ENCODE measurements around the gene XPO5. TPM values are rescaled to one million over a fixed set of nuclear protein-coding genes. Genes with fewer than 3 reads are reported as not detected.

The XPO5 gene
- total RNA-seq, 1 experiment from 2014 or later, result 97.8 TPM

GRCh38 chr6:43517505-43518357 is 58.1 kb downstream of the XPO5 start:
- peak; percentile 23; the same call in 1 of the 2 replicates for ATAC-seq
- CTCF ChIA-PET, result interaction anchor here (1.1 to 1.7 kb wide), 2 partner anchors 11 to 21 kb away, joined by 3 to 9 read pairs; no protein-coding TSS in a partner anchor
- Mint-ChIP-seq H3K9me3 (no peaks in the 10 kb centered on the region), H3K4me1 (peaks cover 13% of the 10 kb centered on the region), H3K27me3 (ENCODE audit: low read depth) (no peaks in the 10 kb centered on the region), H3K36me3 (peaks cover 42% of the 10 kb centered on the region), H3K4me3 (no peak overlapping the region), H3K27ac (no peak overlapping the region)
- no peak for TF ChIP-seq TP53 (CRISPR knock-in tag; IDR thresholded peaks at IDR 0.05)
- no peak for TF ChIP-seq ZNF396 (CRISPR knock-in tag; IDR thresholded peaks at IDR 0.05; ENCODE audit: borderline replicate concordance)
- TF ChIP-seq, protein P1, sequence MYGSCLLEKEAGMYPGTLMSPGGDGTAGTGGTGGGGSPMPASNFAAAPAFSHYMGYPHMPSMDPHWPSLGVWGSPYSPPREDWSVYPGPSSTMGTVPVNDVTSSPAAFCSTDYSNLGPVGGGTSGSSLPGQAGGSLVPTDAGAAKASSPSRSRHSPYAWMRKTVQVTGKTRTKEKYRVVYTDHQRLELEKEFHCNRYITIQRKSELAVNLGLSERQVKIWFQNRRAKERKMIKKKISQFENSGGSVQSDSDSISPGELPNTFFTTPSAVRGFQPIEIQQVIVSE (CRISPR knock-in tag; IDR thresholded peaks at IDR 0.05; ENCODE audit: borderline replicate concordance), result no peak
- no peak for TF ChIP-seq NFE2L1 (CRISPR knock-in tag; IDR thresholded peaks at IDR 0.05)
- TF ChIP-seq STAT6 (CRISPR knock-in tag; conservative IDR thresholded peaks at IDR 0.05; ENCODE audit: low read depth), result no peak
- no peak for TF ChIP-seq SP1 (CRISPR knock-in tag; conservative IDR thresholded peaks at IDR 0.05)
- TF ChIP-seq GABPB1 (CRISPR knock-in tag; IDR thresholded peaks at IDR 0.05), result no peak
- no peak for DNase-seq (ENCODE audit: low spot score)
- POLR2A ChIA-PET, result interaction anchor here (0.6 to 1.1 kb wide), 2 partner anchors 14 to 539 kb away, joined by 3 read pairs; partner anchors contain the start of gene PEX6

DNA sequence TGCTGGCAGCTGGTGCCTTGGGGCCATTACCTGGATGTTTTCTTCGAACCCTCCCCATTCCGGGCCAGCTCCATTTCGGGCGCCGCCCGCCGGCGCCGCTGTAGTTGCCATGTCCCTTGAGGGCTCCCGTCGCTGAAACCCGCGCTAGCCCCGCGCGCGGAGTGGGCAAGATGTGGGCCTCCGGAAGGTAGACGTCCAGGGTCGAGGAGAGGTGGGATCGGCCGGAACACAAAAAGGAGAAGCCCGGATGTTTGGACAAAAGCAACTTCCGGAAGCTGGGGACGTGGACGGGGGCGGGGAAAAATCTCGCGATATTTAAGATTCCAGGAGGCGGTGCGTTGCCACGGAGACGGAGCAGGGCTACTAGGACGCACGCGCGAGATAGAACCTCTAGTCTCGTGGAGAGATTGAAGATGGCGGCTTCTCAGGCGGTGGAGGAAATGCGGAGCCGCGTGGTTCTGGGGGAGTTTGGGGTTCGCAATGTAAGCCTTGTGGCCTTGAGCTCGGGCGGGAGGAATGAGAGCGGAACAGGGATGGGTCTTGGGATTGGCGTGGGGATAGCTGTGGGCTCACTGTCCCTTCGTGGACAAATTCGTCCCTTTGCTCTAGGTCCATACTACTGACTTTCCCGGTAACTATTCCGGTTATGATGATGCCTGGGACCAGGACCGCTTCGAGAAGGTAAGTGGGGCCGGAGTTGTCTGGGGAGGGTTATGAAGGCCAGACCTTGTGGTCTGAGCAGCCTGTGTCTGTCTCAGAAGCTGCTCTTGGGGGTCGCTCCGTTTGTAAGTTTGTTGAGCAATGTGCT is 58.9 kb downstream of the XPO5 start, which contains the start of the genes POLR1C and YIPF3:
TSS of gene POLR1C (plus strand) at position 393 of the 808 bp plus-strand sequence. CDS start at position 414, 21 bp downstream.
TSS of gene YIPF3 (minus strand) at position 230 of the 808 bp plus-strand sequence. CDS start at position 111, 119 bp downstream.
- Mint-ChIP-seq H3K4me3 (no peak within 1 kb of the TSS), H3K9me3 (no peaks in the 10 kb centered on the region), H3K27me3 (ENCODE audit: low read depth) (no peaks in the 10 kb centered on the region), H3K27ac (no peak within 1 kb of the TSS; the same call in 1 of the 2 replicates), H3K36me3 (peaks cover 41% of the 10 kb centered on the region), H3K4me1 (peaks cover 21% of the 10 kb centered on the region)
- POLR2A ChIA-PET, result interaction anchor here (0.6 to 1.1 kb wide), 2 partner anchors 15 to 61 kb away, joined by 3 read pairs; no protein-coding TSS in a partner anchor
- CTCF ChIA-PET, result interaction anchor here (0.6 to 1.7 kb wide), 5 partner anchors 9 to 92 kb away, joined by 3 to 9 read pairs (median 3); no protein-coding TSS in a partner anchor
- ATAC-seq (peak; percentile 91), DNase-seq (ENCODE audit: low spot score) (peak; percentile 95)
- TF ChIP-seq TEAD1 (CRISPR knock-in tag; IDR thresholded peaks at IDR 0.05) (no peak), CREM (CRISPR knock-in tag; IDR thresholded peaks at IDR 0.05) (no peak), GABPB1 (CRISPR knock-in tag; IDR thresholded peaks at IDR 0.05) (peak; percentile 57), CTCF (IDR thresholded peaks at IDR 0.05) (no peak), ZNF138 (CRISPR knock-in tag; conservative IDR thresholded peaks at IDR 0.05) (no peak), RORB (CRISPR knock-in tag; IDR thresholded peaks at IDR 0.05) (no peak), FOXK1 (CRISPR knock-in tag; IDR thresholded peaks at IDR 0.05) (peak; percentile 86), NFE2L1 (CRISPR knock-in tag; IDR thresholded peaks at IDR 0.05) (no peak; the same call in 1 of the 2 replicates), ARID4B (CRISPR knock-in tag; IDR thresholded peaks at IDR 0.05; ENCODE audit: borderline replicate concordance) (peak; percentile 67; the same call in 1 of the 2 replicates), E2F5 (CRISPR knock-in tag; IDR thresholded peaks at IDR 0.05) (no peak), MYBL2 (CRISPR knock-in tag; IDR thresholded peaks at IDR 0.05) (no peak)
- TF ChIP-seq, protein P2, sequence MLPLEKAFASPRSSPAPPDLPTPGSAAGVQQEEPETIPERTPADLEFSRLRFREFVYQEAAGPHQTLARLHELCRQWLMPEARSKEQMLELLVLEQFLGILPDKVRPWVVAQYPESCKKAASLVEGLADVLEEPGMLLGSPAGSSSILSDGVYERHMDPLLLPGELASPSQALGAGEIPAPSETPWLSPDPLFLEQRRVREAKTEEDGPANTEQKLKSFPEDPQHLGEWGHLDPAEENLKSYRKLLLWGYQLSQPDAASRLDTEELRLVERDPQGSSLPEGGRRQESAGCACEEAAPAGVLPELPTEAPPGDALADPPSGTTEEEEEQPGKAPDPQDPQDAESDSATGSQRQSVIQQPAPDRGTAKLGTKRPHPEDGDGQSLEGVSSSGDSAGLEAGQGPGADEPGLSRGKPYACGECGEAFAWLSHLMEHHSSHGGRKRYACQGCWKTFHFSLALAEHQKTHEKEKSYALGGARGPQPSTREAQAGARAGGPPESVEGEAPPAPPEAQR (CRISPR knock-in tag; IDR thresholded peaks at IDR 0.05), result no peak
- TF ChIP-seq, protein P3, sequence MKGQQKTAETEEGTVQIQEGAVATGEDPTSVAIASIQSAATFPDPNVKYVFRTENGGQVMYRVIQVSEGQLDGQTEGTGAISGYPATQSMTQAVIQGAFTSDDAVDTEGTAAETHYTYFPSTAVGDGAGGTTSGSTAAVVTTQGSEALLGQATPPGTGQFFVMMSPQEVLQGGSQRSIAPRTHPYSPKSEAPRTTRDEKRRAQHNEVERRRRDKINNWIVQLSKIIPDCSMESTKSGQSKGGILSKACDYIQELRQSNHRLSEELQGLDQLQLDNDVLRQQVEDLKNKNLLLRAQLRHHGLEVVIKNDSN (CRISPR knock-in tag; IDR thresholded peaks at IDR 0.05), result peak; percentile 23; the same call in 1 of the 2 replicates

Measured in WTC11 (cell line).